ENCODE measurements around the gene ZNF317. TPM values are rescaled to one million over a fixed set of nuclear protein-coding genes. Genes with fewer than 3 reads are reported as not detected.
A peak's percentile ranks its signal among the peaks of the same experiment; 100 is the strongest.

ZNF317 gene
- total and polyA plus RNA-seq, 2 experiments from 2014 or later: 14.1 to 23.3 TPM

- TF ChIP-seq, protein P1, sequence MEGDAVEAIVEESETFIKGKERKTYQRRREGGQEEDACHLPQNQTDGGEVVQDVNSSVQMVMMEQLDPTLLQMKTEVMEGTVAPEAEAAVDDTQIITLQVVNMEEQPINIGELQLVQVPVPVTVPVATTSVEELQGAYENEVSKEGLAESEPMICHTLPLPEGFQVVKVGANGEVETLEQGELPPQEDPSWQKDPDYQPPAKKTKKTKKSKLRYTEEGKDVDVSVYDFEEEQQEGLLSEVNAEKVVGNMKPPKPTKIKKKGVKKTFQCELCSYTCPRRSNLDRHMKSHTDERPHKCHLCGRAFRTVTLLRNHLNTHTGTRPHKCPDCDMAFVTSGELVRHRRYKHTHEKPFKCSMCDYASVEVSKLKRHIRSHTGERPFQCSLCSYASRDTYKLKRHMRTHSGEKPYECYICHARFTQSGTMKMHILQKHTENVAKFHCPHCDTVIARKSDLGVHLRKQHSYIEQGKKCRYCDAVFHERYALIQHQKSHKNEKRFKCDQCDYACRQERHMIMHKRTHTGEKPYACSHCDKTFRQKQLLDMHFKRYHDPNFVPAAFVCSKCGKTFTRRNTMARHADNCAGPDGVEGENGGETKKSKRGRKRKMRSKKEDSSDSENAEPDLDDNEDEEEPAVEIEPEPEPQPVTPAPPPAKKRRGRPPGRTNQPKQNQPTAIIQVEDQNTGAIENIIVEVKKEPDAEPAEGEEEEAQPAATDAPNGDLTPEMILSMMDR (IDR thresholded peaks at IDR 0.05; ENCODE audit: low read depth, low read length): no peak
These were observed 13.2 kb upstream of the ZNF317 start, which contains the start of gene OR7G3 for GRCh38 chr19:9126900-9127405. OR7G3 (minus strand) TSS chr19:9126950; CDS start chr19:9126950, 0 bp downstream.

GRCh38 chr19:9128171-9128570 is 12.0 kb upstream of the ZNF317 start:
- Histone ChIP-seq H3K4me1 (ENCODE audit: low read depth) (no peaks in the 10 kb centered on the region), H3K36me3 (no peaks in the 10 kb centered on the region), H3K27me3 (no peaks in the 10 kb centered on the region), H3K9me3 (ENCODE audit: low read depth) (no peaks in the 10 kb centered on the region), H3K27ac (no peak overlapping the region), H3K4me3 (no peak overlapping the region)
- peak in 1 of 2 donors; percentile 70 for DNase-seq (ENCODE audit: low read depth in 1 of 2, low spot score in 1 of 2)
- TF ChIP-seq, protein P1 (IDR thresholded peaks at IDR 0.05; ENCODE audit: low read depth, low read length): no peak

More at GRCh38 chr19:9126900-9127405, 13.2 kb upstream of the ZNF317 start, which contains the start of gene OR7G3:
- Histone ChIP-seq H3K36me3 (no peaks in the 10 kb centered on the region), H3K9me3 (ENCODE audit: low read depth) (no peaks in the 10 kb centered on the region), H3K4me3 (no peak within 1 kb of the TSS), H3K27ac (no peak within 1 kb of the TSS), H3K4me1 (ENCODE audit: low read depth) (no peaks in the 10 kb centered on the region), H3K27me3 (no peaks in the 10 kb centered on the region)
- DNase-seq (ENCODE audit: low read depth in 1 of 2, low spot score in 1 of 2): no peak

- Histone ChIP-seq H3K4me3 (no peak overlapping the region), H3K4me1 (ENCODE audit: low read depth) (no peaks in the 10 kb centered on the region), H3K27ac (no peak overlapping the region), H3K27me3 (no peaks in the 10 kb centered on the region), H3K36me3 (no peaks in the 10 kb centered on the region), H3K9me3 (ENCODE audit: low read depth) (no peaks in the 10 kb centered on the region)
- DNase-seq (ENCODE audit: low read depth in 1 of 2, low spot score in 1 of 2): no peak
- TF ChIP-seq, protein P1 (IDR thresholded peaks at IDR 0.05; ENCODE audit: low read depth, low read length): no peak
These were observed 9.2 kb upstream of the ZNF317 start for GRCh38 chr19:9130965-9131364.

GRCh38 chr19:9132422-9132821 is 7.8 kb upstream of the ZNF317 start:
- DNase-seq (ENCODE audit: low read depth in 1 of 2, low spot score in 1 of 2): no peak
- no peaks in the 10 kb centered on the region for H3K4me1 ChIP-seq (ENCODE audit: low read depth)
- H3K27ac ChIP-seq: no peak overlapping the region
- TF ChIP-seq, protein P1 (IDR thresholded peaks at IDR 0.05; ENCODE audit: low read depth, low read length): no peak
- no peak overlapping the region for H3K4me3 ChIP-seq
- no peaks in the 10 kb centered on the region for H3K27me3 ChIP-seq
- no peaks in the 10 kb centered on the region for H3K36me3 ChIP-seq
- H3K9me3 ChIP-seq (ENCODE audit: low read depth): no peaks in the 10 kb centered on the region

DNA sequence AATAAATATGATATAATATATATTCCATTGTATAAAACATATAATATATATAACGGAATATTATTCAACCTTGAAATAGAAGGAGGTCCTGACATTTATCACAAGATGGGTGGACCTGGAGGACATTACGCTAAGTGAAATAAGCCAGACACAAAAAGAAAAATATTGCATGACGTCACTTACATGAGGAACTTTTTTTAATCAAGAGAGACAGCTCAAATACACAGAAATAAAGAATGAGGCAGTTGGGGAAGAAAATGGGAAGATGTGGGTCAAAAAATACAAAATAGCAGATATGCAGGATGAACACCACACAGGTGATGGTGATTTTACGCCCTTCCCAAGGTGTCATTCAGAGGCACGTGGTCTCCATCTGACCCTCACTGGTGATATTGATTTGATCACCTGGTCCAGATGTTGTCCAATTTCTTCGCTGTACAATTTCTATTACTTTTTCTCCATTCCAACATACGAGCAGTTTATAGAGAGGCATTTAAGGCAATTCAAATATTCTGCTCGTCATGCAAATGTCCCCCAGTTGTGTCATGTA is 513 bp upstream of the ZNF317 start:
- peaks cover 7% of the 10 kb centered on the region for H3K4me1 ChIP-seq (ENCODE audit: low read depth)
- peak overlapping the region; percentile 92 for H3K4me3 ChIP-seq
- no peak for DNase-seq (ENCODE audit: low read depth in 1 of 2, low spot score in 1 of 2)
- H3K9me3 ChIP-seq (ENCODE audit: low read depth): no peaks in the 10 kb centered on the region
- H3K36me3 ChIP-seq: peaks cover 7% of the 10 kb centered on the region
- TF ChIP-seq, protein P1 (IDR thresholded peaks at IDR 0.05; ENCODE audit: low read depth, low read length): no peak
- H3K27ac ChIP-seq: no peak overlapping the region
- no peaks in the 10 kb centered on the region for H3K27me3 ChIP-seq
